ENCODE measurements around the gene SPPL2A. TPM values are rescaled to one million over a fixed set of nuclear protein-coding genes. Genes with fewer than 3 reads are reported as not detected.
A peak's percentile ranks its signal among the peaks of the same experiment; 100 is the strongest.
"Not testable (repeated sequence)": the region's sequence is repeated elsewhere in the genome, so short reads cannot be mapped to it uniquely, and the experiment has no call there.

The SPPL2A gene
- total RNA-seq, 1 experiment from 2014 or later: 34.4 TPM

DNA sequence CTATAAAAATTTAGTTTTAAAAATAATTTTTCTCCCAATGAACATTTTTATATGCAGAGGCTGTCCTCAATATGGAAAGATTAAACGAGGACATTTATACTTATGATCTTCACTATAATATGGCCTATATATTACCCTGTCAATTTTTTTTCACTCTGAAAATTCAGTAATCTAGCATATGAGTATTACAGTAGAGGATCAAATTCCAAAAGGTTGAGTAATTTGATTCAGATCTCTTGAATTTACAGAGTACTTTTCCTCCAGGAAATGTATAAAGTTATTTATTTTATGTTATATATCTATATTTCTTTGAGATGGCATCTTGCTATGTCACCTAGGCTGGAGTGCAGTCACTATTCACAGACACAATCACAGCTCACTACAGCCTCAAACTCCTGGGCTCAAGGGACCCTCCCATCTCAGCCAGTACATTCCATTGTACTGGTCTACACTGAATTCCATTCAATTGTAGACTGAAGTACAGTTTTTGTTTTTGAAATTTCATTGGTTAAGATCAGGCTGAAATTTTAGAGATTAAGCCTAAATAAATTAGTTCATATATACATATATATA, 62.7 kb downstream of the SPPL2A start:
- DNase-seq (peak; percentile 35), ATAC-seq (peak; percentile 66)
- Histone ChIP-seq H3F3A (ENCODE audit: low read length, unreplicated experiment) (no peaks in the 10 kb centered on the region), H2AFZ (ENCODE audit: low read length) (no peak overlapping the region), H3K4me3 (ENCODE audit: low read length) (no peak overlapping the region), H3K4me2 (ENCODE audit: low read length) (no peak overlapping the region), H3K79me2 (ENCODE audit: low read length) (no peaks in the 10 kb centered on the region), H3K27ac (ENCODE audit: low read length) (no peak overlapping the region), H3K9ac (ENCODE audit: low read length) (no peak overlapping the region), H4K20me1 (ENCODE audit: low read length) (no peaks in the 10 kb centered on the region), H3K4me1 (ENCODE audit: insufficient read depth, low read length) (no peaks in the 10 kb centered on the region), H3K27me3 (ENCODE audit: low read length) (no peaks in the 10 kb centered on the region), H3K9me3 (ENCODE audit: low read length) (no peaks in the 10 kb centered on the region), H3K9me2 (replicated peaks; ENCODE audit: low read length) (no peaks in the 10 kb centered on the region), H3K36me3 (ENCODE audit: low read depth, low read length) (no peaks in the 10 kb centered on the region; the same call in 1 of the 2 replicates)
- ChIA-PET POLR2A (ENCODE audit: unreplicated experiment) (no interaction called here), CTCF (no interaction called here)
- TF ChIP-seq EZH2 (IDR thresholded peaks at IDR 0.05; ENCODE audit: low read length, unreplicated experiment): no peak
- TF ChIP-seq, protein P1, sequence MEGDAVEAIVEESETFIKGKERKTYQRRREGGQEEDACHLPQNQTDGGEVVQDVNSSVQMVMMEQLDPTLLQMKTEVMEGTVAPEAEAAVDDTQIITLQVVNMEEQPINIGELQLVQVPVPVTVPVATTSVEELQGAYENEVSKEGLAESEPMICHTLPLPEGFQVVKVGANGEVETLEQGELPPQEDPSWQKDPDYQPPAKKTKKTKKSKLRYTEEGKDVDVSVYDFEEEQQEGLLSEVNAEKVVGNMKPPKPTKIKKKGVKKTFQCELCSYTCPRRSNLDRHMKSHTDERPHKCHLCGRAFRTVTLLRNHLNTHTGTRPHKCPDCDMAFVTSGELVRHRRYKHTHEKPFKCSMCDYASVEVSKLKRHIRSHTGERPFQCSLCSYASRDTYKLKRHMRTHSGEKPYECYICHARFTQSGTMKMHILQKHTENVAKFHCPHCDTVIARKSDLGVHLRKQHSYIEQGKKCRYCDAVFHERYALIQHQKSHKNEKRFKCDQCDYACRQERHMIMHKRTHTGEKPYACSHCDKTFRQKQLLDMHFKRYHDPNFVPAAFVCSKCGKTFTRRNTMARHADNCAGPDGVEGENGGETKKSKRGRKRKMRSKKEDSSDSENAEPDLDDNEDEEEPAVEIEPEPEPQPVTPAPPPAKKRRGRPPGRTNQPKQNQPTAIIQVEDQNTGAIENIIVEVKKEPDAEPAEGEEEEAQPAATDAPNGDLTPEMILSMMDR (conservative IDR thresholded peaks at IDR 0.05; ENCODE audit: low read depth, low read length): no peak
- no peak for TF ChIP-seq EZH2phosphoT487 (IDR thresholded peaks at IDR 0.05; ENCODE audit: borderline replicate concordance, low read length)
- BruUV-seq (replicated peaks): no TSS peak
- intact Hi-C loops (cut with micrococcal nuclease): no loop called here

DNA sequence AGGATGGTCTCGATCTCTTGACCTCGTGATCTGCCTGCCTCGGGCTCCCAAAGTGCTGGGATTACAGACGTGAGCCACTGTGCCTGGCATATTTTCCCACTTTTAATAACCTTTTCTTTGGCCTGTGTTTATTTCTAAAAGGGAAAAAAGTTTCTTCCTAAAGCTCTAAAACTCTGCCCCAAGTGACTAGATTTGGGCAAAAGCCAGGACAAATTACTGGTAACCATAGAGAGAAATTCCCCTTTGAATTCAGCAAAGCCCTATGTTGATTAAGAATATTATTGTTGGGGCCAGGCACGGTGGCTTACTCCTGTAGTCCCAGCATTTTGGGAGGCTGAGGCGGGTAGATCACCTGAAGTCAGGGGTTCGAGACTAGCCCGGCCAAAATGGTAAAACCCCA, 67.4 kb downstream of the SPPL2A start:
- Histone ChIP-seq H3K79me2 (ENCODE audit: low read length) (no peaks in the 10 kb centered on the region), H2AFZ (ENCODE audit: low read length) (no peak overlapping the region), H3K9ac (ENCODE audit: low read length) (no peak overlapping the region), H3K36me3 (ENCODE audit: low read depth, low read length) (no peaks in the 10 kb centered on the region), H3K27ac (ENCODE audit: low read length) (no peak overlapping the region), H4K20me1 (ENCODE audit: low read length) (no peaks in the 10 kb centered on the region), H3K4me2 (ENCODE audit: low read length) (no peak overlapping the region), H3K4me3 (ENCODE audit: low read length) (no peak overlapping the region), H3K9me3 (ENCODE audit: low read length) (no peaks in the 10 kb centered on the region), H3F3A (ENCODE audit: low read length, unreplicated experiment) (no peaks in the 10 kb centered on the region), H3K4me1 (ENCODE audit: insufficient read depth, low read length) (no peaks in the 10 kb centered on the region), H3K9me2 (replicated peaks; ENCODE audit: low read length) (no peaks in the 10 kb centered on the region), H3K27me3 (ENCODE audit: low read length) (no peaks in the 10 kb centered on the region)
- ChIA-PET CTCF (no interaction called here), POLR2A (ENCODE audit: unreplicated experiment) (no interaction called here)
- DNase-seq (no peak), ATAC-seq (no peak)
- intact Hi-C loops (cut with micrococcal nuclease): no loop called here
- BruUV-seq (replicated peaks): no TSS peak
- TF ChIP-seq, protein P1 (conservative IDR thresholded peaks at IDR 0.05; ENCODE audit: low read depth, low read length): no peak
- TF ChIP-seq EZH2phosphoT487 (IDR thresholded peaks at IDR 0.05; ENCODE audit: borderline replicate concordance, low read length): no peak
- no peak for TF ChIP-seq EZH2 (IDR thresholded peaks at IDR 0.05; ENCODE audit: low read length, unreplicated experiment)

DNA sequence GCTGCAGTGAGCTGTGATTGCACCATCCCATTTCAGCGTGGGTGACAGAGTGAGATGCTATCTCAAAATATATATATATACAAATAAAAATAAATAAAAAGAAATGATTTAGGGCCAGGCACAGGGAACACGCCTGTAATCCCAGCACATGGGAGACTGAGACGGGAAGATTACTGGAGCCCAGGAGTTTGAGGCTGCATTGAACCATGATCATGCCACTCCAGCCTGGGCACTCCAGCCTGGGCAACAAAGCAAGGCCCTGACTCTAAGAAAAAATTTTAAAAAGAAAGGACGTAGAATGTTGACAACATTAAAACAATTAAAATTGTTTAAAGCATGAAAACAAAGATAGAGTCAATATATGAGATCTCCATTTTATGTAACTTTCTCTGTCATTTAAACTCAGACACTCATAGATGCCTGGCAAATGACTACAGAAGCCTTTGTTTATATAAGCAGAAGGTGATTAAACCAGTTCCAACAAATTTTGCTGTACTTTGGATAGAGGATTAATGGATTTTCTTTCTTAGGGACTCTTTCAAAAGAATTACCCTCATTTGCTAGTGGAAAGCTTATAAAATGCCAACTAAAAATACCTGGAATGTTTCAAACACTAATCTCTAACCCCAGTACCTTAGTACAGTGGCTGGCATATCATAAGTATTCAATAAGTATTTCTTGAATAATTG, 68.3 kb downstream of the SPPL2A start:
- no peak overlapping the region for H3K27ac ChIP-seq (ENCODE audit: low read length)
- no TSS peak for BruUV-seq (replicated peaks)
- H3K4me2 ChIP-seq (ENCODE audit: low read length): no peak overlapping the region
- no peaks in the 10 kb centered on the region for H3K79me2 ChIP-seq (ENCODE audit: low read length)
- no peaks in the 10 kb centered on the region for H3K9me2 ChIP-seq (replicated peaks; ENCODE audit: low read length)
- DNase-seq (no peak), ATAC-seq (peak; percentile 43; the same call in 1 of the 2 replicates)
- H3F3A ChIP-seq (ENCODE audit: low read length, unreplicated experiment): no peaks in the 10 kb centered on the region
- no peak overlapping the region for H2AFZ ChIP-seq (ENCODE audit: low read length)
- no peaks in the 10 kb centered on the region for H3K9me3 ChIP-seq (ENCODE audit: low read length)
- H3K27me3 ChIP-seq (ENCODE audit: low read length): no peaks in the 10 kb centered on the region
- no peak for TF ChIP-seq EZH2 (IDR thresholded peaks at IDR 0.05; ENCODE audit: low read length, unreplicated experiment)
- TF ChIP-seq EZH2phosphoT487 (IDR thresholded peaks at IDR 0.05; ENCODE audit: borderline replicate concordance, low read length): no peak
- TF ChIP-seq, protein P1 (conservative IDR thresholded peaks at IDR 0.05; ENCODE audit: low read depth, low read length): no peak
- no peaks in the 10 kb centered on the region for H3K36me3 ChIP-seq (ENCODE audit: low read depth, low read length)
- no peak overlapping the region for H3K4me3 ChIP-seq (ENCODE audit: low read length)
- ChIA-PET CTCF (no interaction called here), POLR2A (ENCODE audit: unreplicated experiment) (no interaction called here)
- no peaks in the 10 kb centered on the region for H4K20me1 ChIP-seq (ENCODE audit: low read length)
- intact Hi-C loops (cut with micrococcal nuclease): no loop called here
- H3K4me1 ChIP-seq (ENCODE audit: insufficient read depth, low read length): no peaks in the 10 kb centered on the region
- H3K9ac ChIP-seq (ENCODE audit: low read length): no peak overlapping the region

DNA sequence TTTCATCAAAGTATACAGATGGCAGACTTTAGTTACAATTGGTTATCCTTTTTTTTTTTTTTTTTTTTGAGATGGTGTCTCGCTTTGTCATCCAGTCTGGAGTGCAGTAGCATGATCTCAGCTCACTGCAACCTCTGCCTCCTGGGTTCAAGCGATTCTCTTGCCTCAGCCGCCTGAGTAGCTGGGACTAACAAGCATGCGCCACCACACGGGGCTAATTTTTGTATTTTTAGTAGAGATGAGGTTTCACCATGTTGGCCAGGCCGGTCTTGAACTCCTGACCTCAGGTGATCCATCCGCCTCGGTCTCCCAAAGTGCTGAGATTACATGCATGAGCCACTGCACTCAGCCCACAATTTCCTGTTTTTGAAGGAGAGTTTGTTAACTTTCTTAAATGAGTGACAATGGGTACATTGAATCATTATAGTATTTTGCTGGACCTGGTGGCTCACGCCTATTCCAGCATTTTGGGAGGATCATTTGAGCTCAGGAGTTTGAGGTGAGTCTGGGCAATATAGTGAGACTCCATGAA, 70.8 kb downstream of the SPPL2A start:
- POLR2A ChIA-PET (ENCODE audit: unreplicated experiment); H3K9me2 ChIP-seq (replicated peaks; ENCODE audit: low read length); H3K36me3 ChIP-seq (ENCODE audit: low read depth, low read length); H3K9ac ChIP-seq (ENCODE audit: low read length); H3K4me2 ChIP-seq (ENCODE audit: low read length); H3K4me3 ChIP-seq (ENCODE audit: low read length); H3K27ac ChIP-seq (ENCODE audit: low read length); H3K27me3 ChIP-seq (ENCODE audit: low read length); H3K4me1 ChIP-seq (ENCODE audit: insufficient read depth, low read length); H2AFZ ChIP-seq (ENCODE audit: low read length); H3F3A ChIP-seq (ENCODE audit: low read length, unreplicated experiment); H3K79me2 ChIP-seq (ENCODE audit: low read length); ATAC-seq; intact Hi-C loops (cut with micrococcal nuclease); DNase-seq; BruUV-seq (replicated peaks); H3K9me3 ChIP-seq (ENCODE audit: low read length); H4K20me1 ChIP-seq (ENCODE audit: low read length): not testable (repeated sequence)
- CTCF ChIA-PET: interaction anchor here (0.6 kb wide), 1 partner anchor 269 kb away, joined by 6 read pairs; no protein-coding TSS in a partner anchor

All from PC-3 (cell line).